Left lung (tissue), 10 donors: Measurements from ENCODE around the gene PROX1. TPM values are rescaled to one million over a fixed set of nuclear protein-coding genes. Genes with fewer than 3 reads are reported as not detected.

ENCODE experiments used
- ATAC-seq: fragments of 200-7000 bp; cut with Tn5 transposase; one replicate; pipeline ENCODE4 v1.9.1; 2020; ENCODE audit warnings: moderate library complexity
- DNase-seq, 4 donors: peaks; one replicate each; pipeline ENCODE4 v3.0.0-alpha.2; 2013 to 2020
- H3K27ac ChIP-seq, 2 donors: fragments of 200-600 bp; sonication (generic) in 1 of 2; one replicate each; pipeline versions ENCODE4 v1.5.0 to v1.8.0; 2020 to 2021
- H3K27me3 ChIP-seq, 2 donors: fragments of 200-600 bp; sonication (generic) in 1 of 2; one replicate each; pipeline versions ENCODE4 v1.5.0 to v1.8.0; 2020 to 2021
- H3K36me3 ChIP-seq, 2 donors: fragments of 200-600 bp; sonication (generic) in 1 of 2; one replicate each; pipeline versions ENCODE4 v1.5.0 to v1.8.0; 2020 to 2021
- H3K4me1 ChIP-seq, 2 donors: fragments of 200-600 bp; one replicate each; pipeline ENCODE4 v1.8.0; 2021
- H3K4me3 ChIP-seq, 2 donors: fragments of 200-600 bp; sonication (generic) in 1 of 2; one replicate each; pipeline versions ENCODE4 v1.5.0 to v1.8.0; 2020 to 2021; ENCODE audit warnings: mild to moderate bottlenecking in 1 of 2
- H3K9me3 ChIP-seq, 2 donors: fragments of 200-600 bp; sonication (generic) in 1 of 2; one replicate each; pipeline versions ENCODE4 v1.5.0 to v1.8.0; 2020 to 2021
- CTCF ChIP-seq, 2 donors: fragments of 200-600 bp; sonication (generic) in 1 of 2; IDR thresholded peaks; one replicate each; pipeline versions ENCODE4 v1.5.0 to v1.8.0; 2021; ENCODE audit warnings: antibody characterized with exemption in 2 of 2
- intact Hi-C, 2 donors: fragments of 100-400 bp; cut with DNase I; formaldehyde crosslinking; loops; one replicate each; pipeline versions ENCODE4 v1.11.2 to v1.14.2; 2022
- polyA plus RNA-seq, 6 donors: library from polyadenylated mRNA; unstranded; fragments of 120-200 nt; gene quantifications; one replicate each; pipeline ENCODE4 v1.2.1, GENCODE V29; 2013; ENCODE audit not compliant: insufficient read length in 6 of 6
- total RNA-seq, 2 donors: library from RNA; stranded (reverse); fragmentation: NEBNext Ultra II Directional; extraction: Animal tissue kit (Norgen Biotek cat#: 25700); gene quantifications; one replicate each; pipeline ENCODE4 v1.2.1, GENCODE V29; 2021
- donor health status: DM: no; HTN: yes; CAD: no.
- donor health status: DM: no; HTN: no; CAD: no.

The PROX1 gene
- total and polyA plus RNA-seq, 8 donors, result 6.2 to 15.3 (median 9.1) TPM

- Histone ChIP-seq H3K27me3 (no peaks in the 10 kb centered on the region), H3K4me3 (no peak overlapping the region), H3K4me1 (no peaks in the 10 kb centered on the region), H3K9me3 (no peaks in the 10 kb centered on the region), H3K36me3 (no peaks in the 10 kb centered on the region), H3K27ac (no peak overlapping the region)
- intact Hi-C loops, result no loop called here
- no peak for TF ChIP-seq CTCF (IDR thresholded peaks at IDR 0.05)
- DNase-seq (no peak), ATAC-seq (no peak)
These were observed 21.1 kb downstream of the PROX1 start for GRCh38 chr1:214008791-214009422.

GRCh38 chr1:214009423-214010196 is 21.8 kb downstream of the PROX1 start:
- intact Hi-C loops, result no loop called here
- TF ChIP-seq CTCF (IDR thresholded peaks at IDR 0.05), result no peak
- H3K9me3 ChIP-seq, result no peaks in the 10 kb centered on the region
- H3K36me3 ChIP-seq, result no peaks in the 10 kb centered on the region
- H3K4me3 ChIP-seq, result no peak overlapping the region
- no peak for DNase-seq
- no peak for ATAC-seq
- H3K27ac ChIP-seq, result no peak overlapping the region
- H3K27me3 ChIP-seq, result no peaks in the 10 kb centered on the region
- no peaks in the 10 kb centered on the region for H3K4me1 ChIP-seq

- Histone ChIP-seq H3K27me3 (no peaks in the 10 kb centered on the region), H3K9me3 (no peaks in the 10 kb centered on the region), H3K36me3 (no peaks in the 10 kb centered on the region), H3K4me1 (no peaks in the 10 kb centered on the region), H3K4me3 (no peak overlapping the region), H3K27ac (no peak overlapping the region)
- DNase-seq (no peak), ATAC-seq (no peak)
- intact Hi-C loops, result no loop called here
- no peak for TF ChIP-seq CTCF (IDR thresholded peaks at IDR 0.05)
These were observed 22.4 kb downstream of the PROX1 start for GRCh38 chr1:214010197-214010573.

GRCh38 chr1:214010717-214011116 is 22.9 kb downstream of the PROX1 start:
- Histone ChIP-seq H3K36me3 (no peaks in the 10 kb centered on the region), H3K9me3 (no peaks in the 10 kb centered on the region), H3K27ac (no peak overlapping the region), H3K4me3 (no peak overlapping the region), H3K4me1 (no peaks in the 10 kb centered on the region), H3K27me3 (no peaks in the 10 kb centered on the region)
- intact Hi-C loops, result no loop called here
- no peak for DNase-seq
- ATAC-seq, result no peak
- TF ChIP-seq CTCF (IDR thresholded peaks at IDR 0.05), result no peak

GRCh38 chr1:214012418-214012817 is 24.6 kb downstream of the PROX1 start:
- intact Hi-C loops, result no loop called here
- Histone ChIP-seq H3K4me1 (no peaks in the 10 kb centered on the region), H3K27ac (no peak overlapping the region), H3K27me3 (no peaks in the 10 kb centered on the region), H3K9me3 (no peaks in the 10 kb centered on the region), H3K36me3 (no peaks in the 10 kb centered on the region), H3K4me3 (no peak overlapping the region)
- DNase-seq (no peak), ATAC-seq (no peak)
- TF ChIP-seq CTCF (IDR thresholded peaks at IDR 0.05), result no peak
